Measurements from ENCODE around the gene ILRUN.
"Not testable (repeated sequence)": the region's sequence is repeated elsewhere in the genome, so short reads cannot be mapped to it uniquely, and the experiment has no call there.

The ILRUN gene

GRCh38 chr6:34656378-34657036 is 40.1 kb downstream of the ILRUN start:
- Histone ChIP-seq H3K4me3 (ENCODE audit: insufficient read depth, low read depth, low read length) (no peak overlapping the region), H3K4me1 (ENCODE audit: control insufficient read depth, insufficient read depth, low read length) (no peaks in the 10 kb centered on the region), H3K27me3 (ENCODE audit: control insufficient read depth, insufficient read depth, low read length, poor library complexity, severe bottlenecking) (no peaks in the 10 kb centered on the region), H3K9me3 (ENCODE audit: control insufficient read depth, low read length) (no peaks in the 10 kb centered on the region), H3K27ac (ENCODE audit: insufficient read depth, low read depth, low read length, poor library complexity, severe bottlenecking) (no peak overlapping the region), H3K36me3 (ENCODE audit: control insufficient read depth, insufficient read depth, low read length) (no peaks in the 10 kb centered on the region)
- WGBS, 2 experiments: 93 to 96% methylated on average over 5 of the region's 5 CpGs

- H3K9me3 ChIP-seq (ENCODE audit: control insufficient read depth, low read length); H3K4me1 ChIP-seq (ENCODE audit: control insufficient read depth, insufficient read depth, low read length); H3K36me3 ChIP-seq (ENCODE audit: control insufficient read depth, insufficient read depth, low read length); H3K27me3 ChIP-seq (ENCODE audit: control insufficient read depth, insufficient read depth, low read length, poor library complexity, severe bottlenecking); H3K4me3 ChIP-seq (ENCODE audit: insufficient read depth, low read depth, low read length); H3K27ac ChIP-seq (ENCODE audit: insufficient read depth, low read depth, low read length, poor library complexity, severe bottlenecking): not testable (repeated sequence)
- WGBS, 2 experiments: 92 to 95% methylated on average over 10 to 11 of the region's 11 CpGs
Measured at GRCh38 chr6:34655876-34656377, 40.6 kb downstream of the ILRUN start.

DNA sequence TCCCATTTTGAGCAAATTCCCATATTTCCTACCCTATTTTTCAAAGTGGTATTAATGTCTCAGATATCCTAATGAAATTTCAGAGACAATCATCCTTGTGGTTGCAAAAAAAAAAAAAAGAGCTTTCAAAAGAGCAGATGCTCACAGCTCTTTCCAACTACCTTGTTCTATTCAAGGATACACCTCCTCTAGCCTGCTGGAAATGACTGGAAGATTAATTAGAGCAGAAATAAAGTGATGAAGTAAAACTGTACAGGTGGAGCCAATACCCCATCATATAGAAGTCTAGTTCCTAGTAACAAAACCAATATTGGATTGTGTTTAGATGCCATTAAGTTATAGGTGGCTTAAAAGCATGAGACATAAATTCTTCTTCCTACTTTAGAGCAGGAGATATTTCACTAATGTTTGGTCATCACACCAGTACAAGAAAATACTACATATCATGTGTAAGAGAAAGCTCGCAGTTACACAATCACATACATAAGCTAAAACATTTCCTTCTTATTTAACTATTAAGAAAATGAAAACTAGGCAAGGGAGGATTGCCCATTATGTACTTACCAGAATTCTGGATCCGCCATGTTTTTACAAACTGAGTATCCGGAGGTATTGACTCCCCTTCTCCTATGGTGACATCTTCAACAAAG is 42.4 kb downstream of the ILRUN start:
- Histone ChIP-seq H3K9me3 (ENCODE audit: control insufficient read depth, low read length) (no peaks in the 10 kb centered on the region), H3K4me1 (ENCODE audit: control insufficient read depth, insufficient read depth, low read length) (no peaks in the 10 kb centered on the region), H3K36me3 (ENCODE audit: control insufficient read depth, insufficient read depth, low read length) (no peaks in the 10 kb centered on the region), H3K4me3 (ENCODE audit: insufficient read depth, low read depth, low read length) (no peak overlapping the region), H3K27me3 (ENCODE audit: control insufficient read depth, insufficient read depth, low read length, poor library complexity, severe bottlenecking) (no peaks in the 10 kb centered on the region), H3K27ac (ENCODE audit: insufficient read depth, low read depth, low read length, poor library complexity, severe bottlenecking) (no peak overlapping the region)
- 93 to 94% methylated on average over 2 to 3 of the region's 3 CpGs for WGBS, 2 experiments

GRCh38 chr6:34652263-34652662 is 44.3 kb downstream of the ILRUN start:
- WGBS, 2 experiments: 83 to 94% methylated on average over 1 of the region's 1 CpG
- no peaks in the 10 kb centered on the region for H3K27me3 ChIP-seq (ENCODE audit: control insufficient read depth, insufficient read depth, low read length, poor library complexity, severe bottlenecking)
- H3K4me1 ChIP-seq (ENCODE audit: control insufficient read depth, insufficient read depth, low read length): no peaks in the 10 kb centered on the region
- no peak overlapping the region for H3K27ac ChIP-seq (ENCODE audit: insufficient read depth, low read depth, low read length, poor library complexity, severe bottlenecking)
- H3K9me3 ChIP-seq (ENCODE audit: control insufficient read depth, low read length): no peaks in the 10 kb centered on the region
- H3K4me3 ChIP-seq (ENCODE audit: insufficient read depth, low read depth, low read length): no peak overlapping the region
- no peaks in the 10 kb centered on the region for H3K36me3 ChIP-seq (ENCODE audit: control insufficient read depth, insufficient read depth, low read length)

GRCh38 chr6:34650823-34651222 is 45.7 kb downstream of the ILRUN start:
- Histone ChIP-seq H3K4me1 (ENCODE audit: control insufficient read depth, insufficient read depth, low read length) (no peaks in the 10 kb centered on the region), H3K36me3 (ENCODE audit: control insufficient read depth, insufficient read depth, low read length) (no peaks in the 10 kb centered on the region), H3K27ac (ENCODE audit: insufficient read depth, low read depth, low read length, poor library complexity, severe bottlenecking) (no peak overlapping the region), H3K27me3 (ENCODE audit: control insufficient read depth, insufficient read depth, low read length, poor library complexity, severe bottlenecking) (no peaks in the 10 kb centered on the region), H3K9me3 (ENCODE audit: control insufficient read depth, low read length) (no peaks in the 10 kb centered on the region), H3K4me3 (ENCODE audit: insufficient read depth, low read depth, low read length) (no peak overlapping the region)
- WGBS, 2 experiments: 93 to 97% methylated on average over 2 of the region's 2 CpGs

- H3K9me3 ChIP-seq (ENCODE audit: control insufficient read depth, low read length); H3K36me3 ChIP-seq (ENCODE audit: control insufficient read depth, insufficient read depth, low read length); H3K27me3 ChIP-seq (ENCODE audit: control insufficient read depth, insufficient read depth, low read length, poor library complexity, severe bottlenecking); H3K4me3 ChIP-seq (ENCODE audit: insufficient read depth, low read depth, low read length); H3K4me1 ChIP-seq (ENCODE audit: control insufficient read depth, insufficient read depth, low read length); H3K27ac ChIP-seq (ENCODE audit: insufficient read depth, low read depth, low read length, poor library complexity, severe bottlenecking): not testable (repeated sequence)
- WGBS, 2 experiments: 94 to 95% methylated on average over 7 of the region's 7 CpGs
Measured at GRCh38 chr6:34650232-34650631, 46.3 kb downstream of the ILRUN start.

- H3K36me3 ChIP-seq (ENCODE audit: control insufficient read depth, insufficient read depth, low read length): no peaks in the 10 kb centered on the region
- H3K9me3 ChIP-seq (ENCODE audit: control insufficient read depth, low read length): no peaks in the 10 kb centered on the region
- H3K4me1 ChIP-seq (ENCODE audit: control insufficient read depth, insufficient read depth, low read length): no peaks in the 10 kb centered on the region
- no peaks in the 10 kb centered on the region for H3K27me3 ChIP-seq (ENCODE audit: control insufficient read depth, insufficient read depth, low read length, poor library complexity, severe bottlenecking)
- no peak overlapping the region for H3K4me3 ChIP-seq (ENCODE audit: insufficient read depth, low read depth, low read length)
- no peak overlapping the region for H3K27ac ChIP-seq (ENCODE audit: insufficient read depth, low read depth, low read length, poor library complexity, severe bottlenecking)
Measured at GRCh38 chr6:34648806-34649205, 47.8 kb downstream of the ILRUN start.
